HEK293 (cell line): Measurements from ENCODE around the gene KIR2DL4.
"Not testable (repeated sequence)": the region's sequence is repeated elsewhere in the genome, so short reads cannot be mapped to it uniquely, and the experiment has no call there.

Experiments used
- CTCF ChIA-PET: fragments of 350-600 bp; formaldehyde crosslinking; extraction: SDS; loops from one replicate; lab custom pipeline; 2021; ENCODE audit warnings: antibody characterized with exemption; lab: Yijun Ruan, JAX
- POLR2A ChIA-PET: fragments of 300-600 bp; formaldehyde crosslinking; extraction: SDS; loops from one replicate; lab custom pipeline; 2020; ENCODE audit warnings: antibody characterized with exemption, inconsistent platforms; lab: Yijun Ruan, JAX
- H3K27ac ChIP-seq: fragments of 200-500 bp; sonication (Bioruptor generic); 2 replicates; pipeline ENCODE4 v1.5.1; 2014; ENCODE audit warnings: low read depth, low read length, control low read depth, inconsistent platforms; ENCODE audit errors: extremely low read depth
- H3K36me3 ChIP-seq, 2 experiments: fragments of 200-500 bp in 1 of 2; sonication (Bioruptor generic) in 1 of 2; 1 replicate in 1 of 2; 2 replicates in 1 of 2; pipeline ENCODE4 v1.5.1; 2014 to 2017; ENCODE audit warnings: inconsistent platforms in 2 of 2, low read length in 2 of 2; ENCODE audit not compliant: control insufficient read depth in 2 of 2, insufficient read depth in 1 of 2
- H3K4me1 ChIP-seq: fragments of 200-500 bp; sonication (Bioruptor generic); 2 replicates; pipeline ENCODE4 v1.5.1; 2014; ENCODE audit warnings: mild to moderate bottlenecking, low read length, inconsistent platforms; ENCODE audit not compliant: control insufficient read depth, insufficient read depth
- H3K4me3 ChIP-seq: 2 replicates; pipeline ENCODE4 v1.5.1; 2011; ENCODE audit warnings: low read depth, mild to moderate bottlenecking, control low read depth, low read length, moderate library complexity
- H3K9me3 ChIP-seq: fragments of 200-500 bp; sonication (Bioruptor generic); 2 replicates; pipeline ENCODE4 v1.5.1; 2014; ENCODE audit warnings: low read depth, low read length, inconsistent platforms; ENCODE audit not compliant: control insufficient read depth, insufficient read depth
- GLIS1 ChIP-seq: fragments of 450-650 bp; formaldehyde crosslinking; IDR thresholded peaks from 2 replicates; pipeline ENCODE4 v1.5.1; 2016; ENCODE audit warnings: missing biosample characterization, missing genetic modification characterization
- GLIS2 ChIP-seq: fragments of 450-650 bp; formaldehyde crosslinking; IDR thresholded peaks from 2 replicates; pipeline ENCODE4 v1.5.1; 2016; ENCODE audit warnings: missing biosample characterization, missing genetic modification characterization
- HOXC10 ChIP-seq: sonication (generic); formaldehyde crosslinking; IDR thresholded peaks from 2 replicates; pipeline ENCODE4 v1.8.1; 2023; ENCODE audit warnings: mild to moderate bottlenecking, missing genetic modification reagents
- WT1 ChIP-seq: fragments of 450-650 bp; formaldehyde crosslinking; IDR thresholded peaks from 2 replicates; pipeline ENCODE4 v1.5.1; 2016; ENCODE audit warnings: missing biosample characterization, missing genetic modification characterization
- ZBTB1 ChIP-seq: fragments of 450-650 bp; formaldehyde crosslinking; IDR thresholded peaks from 2 replicates; pipeline ENCODE4 v1.5.1; 2016; ENCODE audit warnings: missing biosample characterization, missing genetic modification characterization
- ZFP37 ChIP-seq: fragments of 450-650 bp; formaldehyde crosslinking; IDR thresholded peaks from 2 replicates; pipeline ENCODE4 v1.5.1; 2016; ENCODE audit warnings: missing biosample characterization, missing genetic modification characterization
- ZNF133 ChIP-seq: fragments of 450-650 bp; formaldehyde crosslinking; IDR thresholded peaks from 2 replicates; pipeline ENCODE4 v1.5.1; 2016; ENCODE audit warnings: missing biosample characterization, missing genetic modification characterization
- ZNF184 ChIP-seq: fragments of 450-650 bp; IDR thresholded peaks from 2 replicates; pipeline ENCODE4 v1.5.1; 2018; ENCODE audit warnings: missing biosample characterization, mild to moderate bottlenecking, missing genetic modification characterization
- ZNF274 ChIP-seq, 2 experiments: fragments of 200-500 bp in 1 of 2; fragments of 450-650 bp in 1 of 2; sonication (Bioruptor generic) in 1 of 2; formaldehyde crosslinking in 1 of 2; IDR thresholded peaks; 2 replicates each; pipeline versions ENCODE4 v1.5.1 to v1.6.1; 2014 to 2016; ENCODE audit warnings: borderline replicate concordance in 1 of 2, inconsistent platforms in 1 of 2, low read length in 1 of 2, missing biosample characterization in 1 of 2, missing genetic modification characterization in 1 of 2
- ZNF354C ChIP-seq: fragments of 450-650 bp; formaldehyde crosslinking; IDR thresholded peaks from 2 replicates; pipeline ENCODE4 v1.5.1; 2016; ENCODE audit warnings: missing biosample characterization, missing genetic modification characterization, low read depth, borderline replicate concordance
- ZNF521 ChIP-seq: fragments of 450-650 bp; formaldehyde crosslinking; IDR thresholded peaks from 2 replicates; pipeline ENCODE4 v1.5.1; 2017; ENCODE audit warnings: missing biosample characterization, mild to moderate bottlenecking, missing genetic modification characterization
- ZNF776 ChIP-seq: fragments of 450-650 bp; formaldehyde crosslinking; IDR thresholded peaks from 2 replicates; pipeline ENCODE4 v1.5.0; 2017; ENCODE audit warnings: missing biosample characterization, missing genetic modification characterization, borderline replicate concordance
- ZNF777 ChIP-seq: fragments of 450-650 bp; formaldehyde crosslinking; IDR thresholded peaks from 2 replicates; pipeline ENCODE4 v1.5.1; 2017; ENCODE audit warnings: missing biosample characterization, missing genetic modification characterization, borderline replicate concordance
- ZNF791 ChIP-seq: fragments of 450-650 bp; formaldehyde crosslinking; IDR thresholded peaks from 2 replicates; pipeline ENCODE4 v1.5.1; 2016; ENCODE audit warnings: missing biosample characterization, missing genetic modification characterization
- ZNF792 ChIP-seq: fragments of 450-650 bp; formaldehyde crosslinking; IDR thresholded peaks from 2 replicates; pipeline ENCODE4 v1.5.1; 2016; ENCODE audit warnings: missing biosample characterization, missing genetic modification characterization
- TF ChIP-seq, protein P1 (sequence below): fragments of 450-650 bp; formaldehyde crosslinking; IDR thresholded peaks from 2 replicates; pipeline ENCODE4 v1.5.1; 2017; ENCODE audit warnings: missing biosample characterization, missing genetic modification characterization
- TF ChIP-seq, protein P2 (sequence below): fragments of 450-650 bp; formaldehyde crosslinking; IDR thresholded peaks from 2 replicates; pipeline ENCODE4 v1.5.1; 2016; ENCODE audit warnings: missing biosample characterization, missing genetic modification characterization, low read depth
- TF ChIP-seq, protein P3 (sequence below): fragments of 450-650 bp; formaldehyde crosslinking; IDR thresholded peaks from 2 replicates; pipeline ENCODE4 v1.5.1; 2016; ENCODE audit warnings: missing biosample characterization, missing genetic modification characterization

KIR2DL4 gene

DNA sequence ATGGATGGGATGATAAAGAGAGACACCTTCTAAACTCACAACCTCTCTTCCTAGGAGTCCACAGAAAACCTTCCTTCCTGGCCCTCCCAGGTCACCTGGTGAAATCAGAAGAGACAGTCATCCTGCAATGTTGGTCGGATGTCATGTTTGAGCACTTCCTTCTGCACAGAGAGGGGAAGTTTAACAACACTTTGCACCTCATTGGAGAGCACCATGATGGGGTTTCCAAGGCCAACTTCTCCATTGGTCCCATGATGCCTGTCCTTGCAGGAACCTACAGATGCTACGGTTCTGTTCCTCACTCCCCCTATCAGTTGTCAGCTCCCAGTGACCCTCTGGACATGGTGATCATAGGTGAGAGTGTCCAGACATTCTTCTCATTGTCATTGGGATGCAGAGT is 34.1 kb downstream of the KIR2DL4 start:
- H3K27ac ChIP-seq, H3K4me1 ChIP-seq, H3K9me3 ChIP-seq, CTCF ChIA-PET, H3K36me3 ChIP-seq, H3K4me3 ChIP-seq, POLR2A ChIA-PET: not testable (repeated sequence)

DNA sequence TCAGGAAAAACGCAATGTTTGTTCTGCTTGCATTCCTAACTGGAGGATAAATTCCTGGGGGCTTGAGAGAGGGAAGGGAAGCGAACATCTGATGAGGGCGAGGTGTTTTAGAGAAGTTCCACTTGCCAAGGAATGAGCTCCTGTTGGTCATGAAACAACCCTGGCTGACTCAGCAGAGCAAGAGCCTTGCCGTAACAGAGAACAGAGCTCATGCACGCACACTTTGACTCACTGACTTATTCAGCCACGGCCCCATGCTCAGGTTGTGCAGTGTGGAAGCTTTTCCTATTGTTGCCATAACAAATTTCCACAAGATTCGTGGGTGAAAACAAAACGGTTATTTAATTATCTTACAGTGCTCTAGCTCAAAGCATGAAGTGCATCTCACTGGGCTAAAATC is 39.8 kb downstream of the KIR2DL4 start:
- H3K36me3 ChIP-seq, POLR2A ChIA-PET: not testable (repeated sequence)

DNA sequence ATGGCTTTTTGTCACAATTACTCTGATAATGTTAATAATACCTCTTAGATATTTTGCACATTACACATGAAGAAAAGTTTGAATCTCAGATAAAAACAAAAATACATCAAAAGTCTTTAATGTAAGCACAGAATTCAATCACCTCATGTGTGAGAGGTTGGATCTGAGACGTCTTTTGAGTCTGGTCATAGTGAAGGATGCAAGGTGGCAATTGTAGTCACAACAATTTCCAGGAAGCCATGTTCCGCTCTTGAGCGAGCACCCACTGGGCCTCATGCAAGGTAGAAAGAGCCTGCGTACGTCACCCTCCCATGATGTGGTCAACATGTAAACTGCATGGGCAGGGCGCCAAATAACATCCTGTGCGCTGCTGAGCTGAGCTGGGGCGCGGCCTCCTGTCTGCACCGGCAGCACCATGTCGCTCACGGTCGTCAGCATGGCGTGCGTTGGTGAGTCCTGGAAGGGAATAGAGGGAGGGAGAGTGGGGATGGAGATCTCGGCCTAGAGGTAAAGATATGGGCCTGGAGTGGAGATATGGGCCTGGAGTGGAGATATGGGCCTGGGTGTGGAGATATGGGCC is 46.7 kb downstream of the KIR2DL4 start, which contains the start of gene KIR3DL2:
Gene KIR3DL2, plus strand, starts transcription at position 383 of the 580 bp plus-strand sequence. Its CDS starts 33 bp downstream, at position 416.
- H3K9me3 ChIP-seq, POLR2A ChIA-PET, H3K4me3 ChIP-seq, H3K4me1 ChIP-seq, H3K36me3 ChIP-seq, H3K27ac ChIP-seq, CTCF ChIA-PET: not testable (repeated sequence)

More for the DNA sequence above, 39.8 kb downstream of the KIR2DL4 start:
- CTCF ChIA-PET, H3K4me1 ChIP-seq, H3K27ac ChIP-seq, H3K9me3 ChIP-seq, H3K4me3 ChIP-seq: not testable (repeated sequence)

DNA sequence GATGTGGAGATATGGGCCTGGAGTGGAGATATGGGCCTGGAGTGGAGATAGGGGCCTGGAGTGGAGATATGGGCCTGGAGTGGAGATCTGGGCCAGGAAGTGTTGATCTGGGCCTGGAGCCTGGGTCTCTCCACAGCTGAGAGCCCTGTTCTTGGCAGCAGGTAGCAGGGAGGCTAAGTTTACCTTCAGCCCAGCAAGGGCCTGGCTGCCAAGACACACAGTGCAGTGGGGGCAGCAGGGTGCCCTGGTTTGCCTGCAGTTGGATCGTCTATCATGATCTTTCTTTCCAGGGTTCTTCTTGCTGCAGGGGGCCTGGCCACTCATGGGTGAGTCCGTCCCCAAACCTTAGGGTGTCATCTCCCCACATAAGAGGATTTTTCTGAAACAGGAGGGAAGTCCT is 47.5 kb downstream of the KIR2DL4 start:
- Histone ChIP-seq H3K36me3 (no peaks in the 10 kb centered on the region), H3K4me3 (no peak overlapping the region), H3K4me1 (no peaks in the 10 kb centered on the region), H3K27ac (no peak overlapping the region), H3K9me3 (no peaks in the 10 kb centered on the region; the same call in 1 of the 2 replicates)
- CTCF ChIA-PET: no interaction called here
- POLR2A ChIA-PET: no interaction called here
- TF ChIP-seq GLIS2 (tag by site-specific recombination): no peak
- TF ChIP-seq ZNF274 (IDR thresholded peaks at IDR 0.05; ENCODE audit: low read length): no peak
- no peak for TF ChIP-seq ZNF274 (tag by site-specific recombination; IDR thresholded peaks at IDR 0.05; ENCODE audit: borderline replicate concordance)
- TF ChIP-seq, protein P1, sequence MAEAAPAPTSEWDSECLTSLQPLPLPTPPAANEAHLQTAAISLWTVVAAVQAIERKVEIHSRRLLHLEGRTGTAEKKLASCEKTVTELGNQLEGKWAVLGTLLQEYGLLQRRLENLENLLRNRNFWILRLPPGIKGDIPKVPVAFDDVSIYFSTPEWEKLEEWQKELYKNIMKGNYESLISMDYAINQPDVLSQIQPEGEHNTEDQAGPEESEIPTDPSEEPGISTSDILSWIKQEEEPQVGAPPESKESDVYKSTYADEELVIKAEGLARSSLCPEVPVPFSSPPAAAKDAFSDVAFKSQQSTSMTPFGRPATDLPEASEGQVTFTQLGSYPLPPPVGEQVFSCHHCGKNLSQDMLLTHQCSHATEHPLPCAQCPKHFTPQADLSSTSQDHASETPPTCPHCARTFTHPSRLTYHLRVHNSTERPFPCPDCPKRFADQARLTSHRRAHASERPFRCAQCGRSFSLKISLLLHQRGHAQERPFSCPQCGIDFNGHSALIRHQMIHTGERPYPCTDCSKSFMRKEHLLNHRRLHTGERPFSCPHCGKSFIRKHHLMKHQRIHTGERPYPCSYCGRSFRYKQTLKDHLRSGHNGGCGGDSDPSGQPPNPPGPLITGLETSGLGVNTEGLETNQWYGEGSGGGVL (tag by site-specific recombination): no peak
- no peak for TF ChIP-seq ZNF777 (tag by site-specific recombination)
- no peak for TF ChIP-seq WT1 (tag by site-specific recombination)
- no peak for TF ChIP-seq GLIS1 (tag by site-specific recombination)
- no peak for TF ChIP-seq ZNF776 (tag by site-specific recombination)
- no peak for TF ChIP-seq ZNF354C (tag by site-specific recombination)
- no peak for TF ChIP-seq ZNF133 (tag by site-specific recombination)
- TF ChIP-seq ZNF521 (tag by site-specific recombination): no peak
- no peak for TF ChIP-seq ZNF792 (tag by site-specific recombination)
- TF ChIP-seq, protein P2, sequence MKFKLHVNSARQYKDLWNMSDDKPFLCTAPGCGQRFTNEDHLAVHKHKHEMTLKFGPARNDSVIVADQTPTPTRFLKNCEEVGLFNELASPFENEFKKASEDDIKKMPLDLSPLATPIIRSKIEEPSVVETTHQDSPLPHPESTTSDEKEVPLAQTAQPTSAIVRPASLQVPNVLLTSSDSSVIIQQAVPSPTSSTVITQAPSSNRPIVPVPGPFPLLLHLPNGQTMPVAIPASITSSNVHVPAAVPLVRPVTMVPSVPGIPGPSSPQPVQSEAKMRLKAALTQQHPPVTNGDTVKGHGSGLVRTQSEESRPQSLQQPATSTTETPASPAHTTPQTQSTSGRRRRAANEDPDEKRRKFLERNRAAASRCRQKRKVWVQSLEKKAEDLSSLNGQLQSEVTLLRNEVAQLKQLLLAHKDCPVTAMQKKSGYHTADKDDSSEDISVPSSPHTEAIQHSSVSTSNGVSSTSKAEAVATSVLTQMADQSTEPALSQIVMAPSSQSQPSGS (tag by site-specific recombination): no peak
- no peak for TF ChIP-seq ZFP37 (tag by site-specific recombination)
- TF ChIP-seq HOXC10 (CRISPR knock-in tag): no peak
- TF ChIP-seq, protein P3, sequence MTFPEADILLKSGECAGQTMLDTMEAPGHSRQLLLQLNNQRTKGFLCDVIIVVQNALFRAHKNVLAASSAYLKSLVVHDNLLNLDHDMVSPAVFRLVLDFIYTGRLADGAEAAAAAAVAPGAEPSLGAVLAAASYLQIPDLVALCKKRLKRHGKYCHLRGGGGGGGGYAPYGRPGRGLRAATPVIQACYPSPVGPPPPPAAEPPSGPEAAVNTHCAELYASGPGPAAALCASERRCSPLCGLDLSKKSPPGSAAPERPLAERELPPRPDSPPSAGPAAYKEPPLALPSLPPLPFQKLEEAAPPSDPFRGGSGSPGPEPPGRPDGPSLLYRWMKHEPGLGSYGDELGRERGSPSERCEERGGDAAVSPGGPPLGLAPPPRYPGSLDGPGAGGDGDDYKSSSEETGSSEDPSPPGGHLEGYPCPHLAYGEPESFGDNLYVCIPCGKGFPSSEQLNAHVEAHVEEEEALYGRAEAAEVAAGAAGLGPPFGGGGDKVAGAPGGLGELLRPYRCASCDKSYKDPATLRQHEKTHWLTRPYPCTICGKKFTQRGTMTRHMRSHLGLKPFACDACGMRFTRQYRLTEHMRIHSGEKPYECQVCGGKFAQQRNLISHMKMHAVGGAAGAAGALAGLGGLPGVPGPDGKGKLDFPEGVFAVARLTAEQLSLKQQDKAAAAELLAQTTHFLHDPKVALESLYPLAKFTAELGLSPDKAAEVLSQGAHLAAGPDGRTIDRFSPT (tag by site-specific recombination): no peak
- TF ChIP-seq ZBTB1 (tag by site-specific recombination): no peak
- TF ChIP-seq ZNF184 (tag by site-specific recombination): no peak
- TF ChIP-seq ZNF791 (tag by site-specific recombination): no peak
